GM18870 (cell line): ENCODE data around the gene IDH2.

ENCODE experiments used
- ATAC-seq: cut with Tn5 transposase; IDR thresholded peaks from one replicate; pipeline ENCODE4 v1.9.1; 2021; ENCODE audit warnings: moderate library complexity; ENCODE audit not compliant: unreplicated experiment

The IDH2 gene

DNA sequence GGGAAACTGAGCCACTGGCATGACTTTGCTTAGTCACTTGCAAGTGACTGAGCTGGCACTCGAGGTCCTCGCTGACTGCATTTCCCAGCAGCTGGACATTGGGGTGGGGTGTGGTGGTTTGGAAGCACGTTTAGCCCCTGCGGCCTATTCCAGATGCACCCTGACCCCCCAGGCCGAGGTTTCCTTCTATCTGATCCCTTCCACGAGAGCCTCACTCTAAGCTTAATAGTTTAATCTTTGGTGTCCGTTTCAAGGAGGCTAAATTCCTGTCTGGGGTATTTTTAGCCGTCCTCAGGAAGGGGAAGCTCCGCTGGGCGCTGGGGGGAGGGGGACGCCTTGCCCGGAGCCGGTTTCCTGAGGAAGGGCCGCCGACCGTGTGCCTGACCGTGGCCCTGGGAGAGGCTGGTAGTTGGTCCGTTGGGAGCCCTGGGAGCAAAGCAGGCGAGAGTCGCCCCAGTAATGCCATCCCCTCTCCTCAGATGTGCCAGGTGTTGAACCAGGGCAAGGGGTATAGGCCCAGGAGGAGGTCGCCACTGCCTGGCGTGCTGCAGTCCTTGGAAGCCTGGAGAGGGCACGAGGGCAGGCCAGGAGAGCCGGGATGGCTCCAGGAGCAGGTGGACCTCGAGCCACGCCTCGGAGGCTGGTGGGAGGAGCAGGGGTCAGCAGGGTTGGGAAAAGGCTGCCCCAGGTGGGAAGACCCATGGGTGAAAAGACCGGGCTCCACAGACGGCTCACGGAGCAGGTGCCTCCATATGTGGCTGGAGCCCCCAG is 37.2 kb downstream of the IDH2 start:
- no peak for ATAC-seq

DNA sequence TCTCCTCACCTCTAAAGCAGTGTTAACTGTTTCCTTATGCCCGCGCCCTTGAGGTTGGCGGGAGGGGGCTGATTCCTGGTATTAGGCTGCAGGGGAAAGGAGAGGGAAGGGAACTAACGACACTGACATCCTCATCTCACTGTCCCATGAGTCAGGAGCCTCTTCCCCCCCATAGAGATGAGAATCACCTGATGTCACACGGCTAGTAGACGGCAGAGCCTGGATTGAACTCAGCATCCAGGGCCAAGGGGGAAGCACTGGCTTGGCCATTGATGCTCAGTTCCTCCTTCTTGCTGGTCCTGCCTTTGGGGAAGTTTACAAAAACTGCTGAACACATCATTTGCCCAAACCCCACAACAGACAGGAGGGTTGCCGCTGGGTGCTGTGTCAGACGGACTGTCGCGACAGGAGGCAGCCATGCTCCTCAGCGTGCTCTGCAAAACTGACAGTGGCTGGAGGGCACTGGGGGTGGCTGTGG is 38.5 kb downstream of the IDH2 start:
- ATAC-seq: no peak

DNA sequence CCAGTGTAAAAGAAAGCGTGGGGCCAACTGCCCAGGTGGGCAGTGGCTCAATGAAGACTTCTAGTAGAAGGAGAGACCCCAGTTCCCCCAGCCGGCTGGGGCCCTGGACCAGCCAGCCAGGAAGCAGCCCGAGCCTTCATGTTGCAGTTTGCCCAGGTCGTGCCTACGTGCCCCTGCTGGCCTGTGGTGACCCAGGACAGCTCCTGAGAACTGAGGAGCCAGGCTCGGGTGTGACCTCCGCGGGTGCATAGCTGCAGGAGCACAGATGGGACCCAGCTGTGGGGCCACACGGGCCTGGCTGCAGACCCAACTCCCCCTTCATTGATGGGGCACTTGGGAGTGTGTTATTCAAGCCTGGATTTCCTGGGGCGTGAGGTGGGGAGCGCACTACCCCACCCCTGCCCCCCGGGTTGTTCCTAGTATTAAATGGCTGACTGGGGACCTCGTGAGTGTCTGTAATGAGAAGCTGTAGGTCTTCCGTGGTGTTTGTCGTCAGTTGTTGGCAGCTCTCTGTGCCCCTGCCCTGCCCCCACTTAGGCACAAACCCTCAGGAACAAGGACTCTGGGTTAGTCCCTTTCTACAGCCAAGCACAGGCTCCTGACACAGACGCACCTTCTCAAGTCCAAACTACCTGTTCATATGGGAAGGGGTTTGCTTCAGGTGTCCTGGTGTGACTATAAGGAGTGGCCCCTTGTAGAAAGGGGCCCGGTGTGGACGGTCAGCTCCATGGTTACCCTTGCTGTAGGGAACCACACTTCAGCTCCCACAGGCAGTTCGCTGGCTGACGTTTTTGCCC is 39.1 kb downstream of the IDH2 start:
- ATAC-seq: no peak

DNA sequence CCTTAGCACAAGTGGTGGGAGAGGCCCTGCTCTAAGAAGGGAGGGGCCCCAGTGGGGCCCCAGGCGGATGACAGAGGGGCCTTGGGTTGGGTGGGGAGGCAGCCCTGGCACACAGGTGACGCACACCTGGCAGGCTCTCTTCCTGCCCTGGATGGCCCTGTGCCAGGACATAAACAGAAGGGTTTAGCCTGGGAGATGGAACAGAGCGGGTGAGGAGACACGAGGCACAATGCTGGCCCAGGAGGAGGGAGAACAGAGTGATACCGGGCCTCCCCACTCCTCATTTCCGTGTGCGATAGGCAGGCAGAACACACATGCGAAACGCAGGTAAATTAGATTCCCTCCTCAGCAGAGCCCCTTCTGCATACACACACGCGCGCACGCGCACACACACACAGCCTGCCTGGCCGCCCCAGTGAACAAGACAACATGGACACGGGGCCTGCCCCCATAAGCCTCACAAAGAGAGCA is 39.8 kb downstream of the IDH2 start:
- no peak for ATAC-seq

DNA sequence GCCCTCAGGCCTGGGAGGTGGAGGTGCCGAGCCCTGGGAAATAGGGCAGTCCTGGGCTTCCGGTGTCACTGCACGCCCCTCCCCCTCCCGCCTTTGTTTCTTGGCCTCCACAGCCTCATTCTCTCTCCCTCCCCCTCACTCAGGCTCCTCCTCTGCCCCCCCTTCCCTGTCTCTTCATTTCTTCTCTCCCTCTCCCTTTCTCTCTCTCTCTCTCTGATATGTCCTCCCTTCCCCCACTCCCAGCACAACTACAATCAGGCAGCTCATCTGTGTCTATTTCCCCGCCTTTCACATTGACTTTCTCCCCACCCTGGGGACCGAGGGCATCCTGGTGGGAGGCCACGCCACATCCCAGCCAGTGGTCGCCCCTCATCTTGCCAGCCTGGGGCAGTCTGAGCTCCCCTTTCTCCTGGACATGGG is 40.2 kb downstream of the IDH2 start:
- ATAC-seq: no peak

DNA sequence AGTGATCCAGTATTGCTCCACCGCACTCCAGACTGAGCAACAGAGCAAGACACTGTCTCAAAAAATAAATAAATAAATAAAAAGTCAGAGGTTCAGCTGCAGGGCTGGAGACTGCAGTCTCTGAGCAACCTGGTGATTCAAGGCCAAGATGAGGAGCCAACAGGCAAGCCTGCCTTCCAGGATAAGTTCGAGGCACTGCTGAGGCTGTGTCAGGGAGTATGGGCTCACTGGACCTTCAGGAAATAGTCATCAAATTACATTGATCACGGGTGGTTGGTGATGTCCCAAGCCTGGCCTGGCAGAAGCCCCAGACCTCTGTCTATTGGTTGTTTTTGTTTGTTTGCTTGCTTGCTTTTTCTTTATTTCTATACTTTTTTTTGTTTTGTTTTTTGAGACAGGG is 41.5 kb downstream of the IDH2 start:
- no peak for ATAC-seq

DNA sequence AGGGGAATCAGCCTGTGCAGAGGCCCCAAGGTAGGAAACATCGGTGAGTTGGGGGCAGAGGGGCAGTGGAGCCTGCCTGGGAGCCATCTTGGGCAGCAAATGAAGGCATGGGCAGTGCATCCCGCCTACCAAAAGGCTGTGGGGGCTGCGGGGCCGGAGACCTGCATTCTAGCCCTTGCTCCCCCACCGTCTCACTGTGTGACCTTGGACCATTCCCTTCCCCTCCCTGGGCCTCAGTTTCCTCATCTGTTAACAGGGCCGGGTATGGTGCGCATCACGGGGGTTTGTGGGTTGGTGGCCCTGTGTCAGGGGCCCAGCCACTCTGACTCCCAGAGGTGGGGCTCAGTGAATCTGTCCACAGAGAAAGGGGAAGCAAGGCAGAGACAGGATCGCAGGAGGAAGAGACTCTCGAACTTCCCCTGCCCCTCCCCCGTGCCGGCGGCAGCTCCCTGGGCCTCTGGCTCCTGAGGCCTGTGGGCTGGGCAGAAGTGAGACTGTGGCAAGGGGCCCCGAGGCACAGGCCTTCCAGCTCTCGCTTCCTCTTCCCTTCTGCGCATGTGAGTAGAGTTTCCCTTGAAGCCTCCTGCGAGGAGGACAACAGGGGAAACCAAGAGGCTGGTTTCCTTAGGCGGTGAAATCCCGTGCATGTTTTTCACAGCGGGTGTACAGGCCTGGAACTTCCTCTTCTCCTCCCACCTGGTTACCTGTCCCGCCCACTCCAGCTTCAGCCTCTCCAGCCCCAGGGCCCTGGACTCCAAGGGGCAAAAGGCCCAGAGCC is 42.9 kb downstream of the IDH2 start:
- ATAC-seq: peak; percentile 90

DNA sequence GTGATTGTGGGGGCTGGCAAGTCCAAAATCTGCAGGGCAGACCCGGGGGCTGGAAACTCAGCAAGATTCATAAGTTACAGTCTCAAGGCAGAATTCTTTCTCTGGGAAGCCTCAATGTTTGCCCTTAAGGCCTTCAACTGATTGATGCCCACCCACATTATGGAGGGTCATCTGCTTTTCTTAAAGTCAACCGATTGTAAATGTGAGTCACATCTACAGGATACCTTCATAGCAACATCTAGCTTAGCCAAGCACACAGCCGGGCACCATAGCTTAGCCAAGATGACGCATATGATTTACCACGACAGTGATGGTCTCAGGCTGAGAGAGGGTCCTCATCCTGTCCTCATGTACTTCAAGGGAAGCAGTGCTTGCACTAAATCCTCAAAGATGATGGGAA is 43.5 kb downstream of the IDH2 start:
- no peak for ATAC-seq

DNA sequence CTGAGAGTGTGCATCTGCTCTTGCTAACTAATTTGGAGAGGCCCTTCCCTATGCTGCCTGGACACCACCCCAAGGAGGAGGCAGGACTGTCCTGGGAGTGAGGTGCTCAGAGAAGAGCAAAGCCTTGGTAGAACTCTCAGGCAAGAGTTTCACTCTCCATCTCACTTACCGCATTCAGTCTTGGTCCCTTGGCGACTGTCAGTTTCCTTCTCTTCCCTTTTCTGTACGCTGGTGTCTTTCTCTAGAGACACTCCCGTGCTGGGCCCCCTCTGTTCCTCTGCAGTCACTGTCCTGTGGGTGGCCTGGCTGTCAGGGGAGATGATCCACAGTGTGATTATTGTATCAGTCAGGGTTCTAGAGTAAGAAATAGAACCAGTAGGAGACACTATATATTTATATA is 44.0 kb downstream of the IDH2 start:
- no peak for ATAC-seq

DNA sequence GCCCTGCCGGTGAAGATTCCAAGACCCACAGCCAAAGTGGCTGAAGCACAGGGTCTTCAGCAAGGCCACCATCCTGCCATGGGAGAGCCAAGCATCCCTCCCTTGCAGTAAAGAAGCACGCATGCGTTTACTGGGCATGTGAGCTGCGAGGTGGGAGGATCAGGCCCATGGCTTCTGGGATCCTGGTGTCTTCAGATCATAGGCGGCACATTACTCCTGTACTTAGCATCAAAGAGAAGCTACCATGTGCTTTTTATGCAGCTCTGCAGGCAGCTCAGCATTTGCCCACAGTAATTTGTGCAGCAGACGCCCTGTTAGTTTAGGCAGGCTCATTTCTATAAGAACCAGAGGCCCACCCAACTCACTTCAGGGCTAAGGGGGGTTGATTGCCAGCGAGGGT is 45.7 kb downstream of the IDH2 start:
- no peak for ATAC-seq

DNA sequence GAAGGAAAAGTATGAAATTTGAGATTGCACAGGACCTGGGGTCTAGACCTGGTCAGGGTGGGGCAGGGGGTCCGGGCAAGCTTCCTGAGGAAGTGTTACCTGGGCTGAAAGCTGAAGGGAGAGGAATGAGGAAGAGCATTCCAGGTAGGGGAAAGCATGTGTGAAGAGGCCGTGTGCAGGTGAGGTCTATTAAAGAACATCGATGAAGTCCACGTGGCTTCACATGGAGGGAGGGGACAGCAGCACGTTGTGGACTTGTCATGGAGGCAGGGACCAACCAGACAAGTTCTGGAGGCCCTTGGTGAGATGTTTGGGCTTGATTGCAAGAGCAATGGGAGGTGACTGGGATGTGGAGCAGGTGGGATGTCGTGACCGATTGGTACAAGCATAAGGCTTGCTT is 47.1 kb downstream of the IDH2 start:
- no peak for ATAC-seq

DNA sequence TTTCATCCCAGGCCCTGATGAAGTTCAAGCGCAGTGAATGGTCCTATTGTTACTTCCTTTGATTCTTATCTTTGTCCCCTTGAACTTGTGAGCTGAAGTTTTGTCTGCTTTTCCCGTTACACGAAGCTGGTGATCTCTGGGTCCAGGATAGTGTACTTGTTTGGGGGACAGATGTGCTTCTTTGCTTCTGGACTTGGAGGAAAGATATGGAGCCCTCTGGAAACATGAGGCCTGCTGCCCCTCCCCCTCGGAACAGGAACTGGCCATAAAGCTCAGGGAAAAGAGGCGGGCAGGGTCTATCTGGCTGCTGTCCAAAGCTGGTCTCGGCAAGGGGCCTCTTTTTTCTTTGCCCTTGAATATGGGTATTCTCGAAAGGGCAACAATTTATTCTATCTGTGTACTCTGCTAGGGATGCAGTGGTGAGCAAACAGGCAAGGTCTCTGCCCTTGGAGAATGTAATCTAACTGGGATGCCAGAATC is 47.6 kb downstream of the IDH2 start:
- ATAC-seq: no peak

DNA sequence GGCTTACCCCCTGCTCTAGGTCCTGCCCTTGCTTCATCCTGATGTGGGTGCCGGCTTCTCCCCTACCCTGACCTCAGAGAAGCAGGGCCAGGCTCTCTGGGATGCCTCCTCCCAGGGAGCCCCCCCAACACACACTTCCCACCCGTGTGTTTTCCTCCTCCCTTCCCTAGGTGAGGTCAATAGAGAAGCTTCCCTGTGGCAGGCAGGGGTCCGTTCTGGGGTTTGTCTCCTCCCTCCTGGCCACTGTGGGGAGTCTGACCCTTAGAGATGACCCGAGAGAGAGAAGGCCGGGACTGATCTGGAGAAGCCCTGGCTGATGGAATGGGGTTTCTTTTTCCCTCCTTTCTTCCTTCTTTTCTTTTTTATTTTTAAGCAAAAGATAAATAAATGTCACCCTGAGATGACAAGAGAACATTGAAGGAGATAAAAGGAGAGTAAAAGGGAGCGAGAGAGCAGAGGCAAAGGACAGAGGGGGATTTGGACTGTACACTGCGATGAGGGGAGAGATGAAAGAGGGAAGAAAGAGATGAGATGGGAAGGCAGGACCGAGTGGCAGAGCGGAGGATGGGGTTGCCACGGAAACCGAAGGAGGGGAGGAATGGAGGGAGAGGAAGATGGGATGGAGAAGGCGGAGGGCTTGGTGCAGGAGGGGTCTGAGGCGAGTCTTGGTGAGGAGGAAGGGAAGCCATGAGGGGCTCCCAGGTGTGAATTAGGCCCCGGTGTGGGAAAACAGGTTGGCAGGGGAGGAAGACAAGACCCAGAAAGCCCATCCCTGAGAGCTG is 48.4 kb downstream of the IDH2 start:
- ATAC-seq: no peak

DNA sequence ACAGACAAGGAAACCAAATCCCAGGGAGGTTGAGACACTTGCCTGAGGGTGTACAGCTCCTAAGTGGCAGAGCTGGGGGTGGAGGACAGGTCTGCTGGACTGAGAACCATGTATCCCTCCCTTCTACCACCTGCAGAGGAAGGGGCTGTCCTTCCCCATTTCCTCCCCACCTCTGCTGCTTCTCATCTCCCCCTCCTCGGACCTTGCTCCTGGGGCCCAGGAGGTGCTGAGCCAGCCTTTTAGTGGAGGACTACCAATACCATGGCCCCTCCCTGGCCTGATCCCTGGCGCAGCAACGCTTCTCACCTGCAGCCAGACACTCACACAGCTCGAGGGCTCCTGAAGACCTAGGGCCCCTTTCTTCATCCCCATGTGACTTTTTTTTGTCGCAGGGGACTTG is 50.4 kb downstream of the IDH2 start:
- no peak for ATAC-seq

DNA sequence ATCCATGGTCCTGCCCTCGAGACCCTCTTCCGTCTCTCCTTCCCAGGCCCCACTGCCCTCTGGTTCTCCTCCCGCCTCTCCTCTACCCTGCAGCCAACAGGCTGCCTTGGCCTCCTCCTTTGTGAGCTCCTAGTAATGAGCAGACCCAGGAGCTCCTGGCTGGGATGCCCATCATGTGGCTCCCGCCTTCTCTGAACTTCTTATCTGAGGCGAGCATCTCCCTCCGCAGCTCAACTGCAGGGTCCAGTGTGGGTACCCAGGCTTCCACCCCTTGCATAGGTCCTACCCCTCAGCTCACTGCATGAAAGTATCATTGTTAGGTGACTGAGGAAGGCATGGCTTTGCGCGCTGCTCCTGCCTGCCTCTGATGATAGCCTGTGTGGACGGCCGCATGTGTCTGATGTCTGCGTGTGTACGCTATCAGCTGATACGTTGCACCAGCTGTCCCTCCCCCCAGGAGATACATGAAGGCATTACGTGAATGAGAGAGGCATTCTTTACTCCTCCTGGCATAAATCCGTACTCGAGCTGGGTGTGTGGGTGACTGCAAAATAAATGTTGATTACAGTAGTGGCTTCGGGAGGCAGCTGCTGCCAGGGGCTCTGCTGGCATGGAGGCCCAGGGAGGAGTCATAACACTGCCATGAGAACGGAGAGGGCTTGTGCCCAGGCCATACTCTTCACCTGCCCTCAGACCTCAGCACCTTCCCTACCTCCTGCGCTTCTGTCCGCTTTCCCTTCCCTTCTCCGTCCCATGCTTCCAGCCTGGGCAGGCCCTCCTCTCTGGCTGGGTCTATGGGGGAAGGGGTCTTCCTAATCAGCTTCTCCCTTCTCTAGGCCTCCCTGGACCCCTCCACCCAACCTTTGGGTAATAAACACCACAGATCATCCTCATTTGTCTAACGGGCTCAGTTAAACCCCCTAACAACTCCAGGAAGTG is 52.3 kb downstream of the IDH2 start:
- no peak for ATAC-seq

DNA sequence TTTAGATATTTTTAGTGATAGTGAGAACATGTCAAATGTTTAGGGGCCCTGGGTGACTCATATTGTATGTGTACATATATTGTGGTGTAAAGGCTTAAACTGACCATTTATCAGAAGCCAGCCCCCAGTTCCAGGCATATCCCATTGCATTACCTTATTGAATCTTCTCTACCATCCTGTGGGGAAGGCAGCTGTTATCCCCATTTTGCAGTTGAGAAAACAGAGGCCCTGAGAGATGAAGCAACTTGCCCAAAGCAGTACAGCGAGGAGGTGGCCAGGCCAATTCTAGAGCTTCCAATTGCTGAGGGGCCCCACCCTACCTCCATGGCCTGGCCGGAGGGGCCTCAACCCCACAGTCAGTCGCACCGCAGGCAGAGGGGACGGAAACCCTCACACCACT is 53.2 kb downstream of the IDH2 start:
- no peak for ATAC-seq

DNA sequence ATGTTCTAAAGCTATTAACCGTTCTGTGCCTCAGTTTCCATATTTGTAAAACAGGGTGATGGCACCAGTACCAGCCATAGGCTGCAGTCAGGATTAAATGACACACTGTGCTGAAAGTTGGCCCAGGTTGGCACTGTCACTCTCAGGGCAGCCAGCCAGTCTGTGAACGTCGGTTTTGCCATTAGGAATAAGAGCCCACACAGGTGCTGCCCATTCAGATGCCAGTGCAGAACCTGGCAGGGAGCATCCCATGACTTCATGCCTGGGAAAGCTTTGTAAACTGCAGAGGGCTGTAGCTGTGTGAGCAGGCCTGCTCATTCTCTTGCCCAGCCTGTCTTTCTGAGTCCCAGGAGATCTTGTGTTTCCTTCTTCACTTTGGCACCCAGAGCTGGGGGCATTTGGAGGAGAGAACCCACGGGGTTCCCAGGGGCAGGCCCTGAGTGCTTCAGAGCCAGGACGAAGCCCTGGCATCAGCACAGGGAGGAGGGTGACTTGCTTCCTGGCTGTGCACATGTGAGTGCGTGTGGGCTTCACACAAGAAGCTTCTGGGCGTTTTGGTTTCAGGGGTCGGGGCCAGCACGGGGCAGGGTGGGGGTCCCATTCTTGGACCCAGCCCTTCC is 54.2 kb downstream of the IDH2 start:
- no peak for ATAC-seq

DNA sequence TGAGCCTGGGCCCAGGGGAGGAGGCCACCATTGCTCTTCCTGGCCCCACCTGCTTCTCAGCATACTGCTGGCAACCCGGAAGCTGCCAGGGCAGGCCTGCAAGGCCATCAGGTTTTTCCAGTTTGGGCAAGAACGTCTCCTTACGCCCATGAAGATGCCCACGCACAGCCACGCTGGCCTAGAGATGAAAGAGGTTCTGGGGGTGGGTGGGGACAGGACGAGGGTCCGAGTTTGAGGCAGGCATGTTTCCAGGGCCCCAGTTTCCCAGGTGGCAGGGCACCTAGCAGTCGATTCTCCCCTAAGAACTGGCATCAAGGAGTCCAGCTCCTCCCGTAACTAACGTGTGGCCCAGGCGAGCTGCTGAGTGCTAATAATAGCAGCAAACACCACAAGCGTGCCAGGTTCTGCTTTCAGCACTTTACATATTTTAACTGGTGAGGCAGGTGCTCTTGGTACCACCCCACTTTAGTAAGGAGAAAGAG is 55.3 kb downstream of the IDH2 start:
- ATAC-seq: no peak

DNA sequence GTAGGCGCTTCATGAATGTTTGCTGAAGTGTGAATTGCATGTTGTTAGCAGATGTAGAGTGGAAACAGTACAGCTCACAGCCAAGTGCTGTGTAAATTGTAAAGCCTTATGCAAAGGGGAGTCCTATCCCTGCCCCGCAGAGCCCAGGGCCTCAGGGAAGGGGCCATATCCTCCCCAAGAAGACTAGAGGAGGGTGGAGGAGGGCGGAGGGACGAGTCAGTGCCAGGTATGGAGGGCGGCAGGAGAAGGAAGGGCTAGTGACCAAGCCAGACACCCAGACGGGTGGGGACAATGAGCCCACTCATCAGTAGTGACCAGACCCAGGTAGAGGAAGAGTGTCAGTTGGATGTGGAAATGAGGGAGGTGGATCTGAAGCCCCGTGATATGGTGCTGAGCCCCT is 56.0 kb downstream of the IDH2 start:
- no peak for ATAC-seq
